HepG2 (cell line): ENCODE data around the gene ZSCAN31. TPM values are rescaled to one million over a fixed set of nuclear protein-coding genes. Genes with fewer than 3 reads are reported as not detected.

ENCODE experiments used
- ATAC-seq: fragments of 200-7000 bp; cut with Tn5 transposase; 3 replicates; pipeline ENCODE4 v1.9.1; 2020; ENCODE audit warnings: mild to moderate bottlenecking, moderate library complexity
- BruUV-seq: library from RNA; stranded (reverse); fragments of 400-500 nt; replicated peaks from 2 replicates; lab custom pipeline; 2021; lab: Mats Ljungman, UMichigan
- CTCF ChIA-PET: fragments of 300-600 bp; formaldehyde crosslinking; extraction: SDS; loops from one replicate; lab custom pipeline; 2021; ENCODE audit warnings: low total read pairs, inconsistent platforms, low intra/inter-chr PET ratio; lab: Yijun Ruan, JAX
- POLR2A ChIA-PET: fragments of 350-600 bp; sonication (Branson Sonifier 250); formaldehyde crosslinking; loops from one replicate; lab custom pipeline; 2020; ENCODE audit warnings: antibody characterized with exemption, inconsistent platforms; lab: Yijun Ruan, JAX
- DNase-seq: peaks from one replicate; pipeline ENCODE4 v3.0.0-alpha.2; 2015; ENCODE audit warnings: low spot score
- FAIRE-seq: peaks from 3 replicates; lab custom pipeline; 2011; peaks lifted over from hg19 to GRCh38; lab: Jason Lieb, UNC
- H2AFZ ChIP-seq: one replicate; pipeline ENCODE4 v1.6.1; 2011; ENCODE audit warnings: low read length, inconsistent platforms
- H3K27ac ChIP-seq: fragments of 300-600 bp; 3 replicates; pipeline ENCODE4 v1.8.0; 2011; ENCODE audit warnings: mixed run types, mild to moderate bottlenecking, mixed read lengths, low read length, inconsistent platforms; ENCODE audit not compliant: insufficient read depth; ENCODE audit errors: extremely low read length
- H3K27me3 ChIP-seq, 2 experiments: fragments of 200-600 bp in 1 of 2; 2 replicates in 1 of 2; 3 replicates in 1 of 2; pipeline versions ENCODE4 v1.6.0 to v1.8.0; 2011; ENCODE audit warnings: low read length in 2 of 2, mild to moderate bottlenecking in 2 of 2, moderate library complexity in 2 of 2, inconsistent platforms in 1 of 2; ENCODE audit not compliant: insufficient read depth in 2 of 2, control insufficient read depth in 1 of 2
- H3K36me3 ChIP-seq, 2 experiments: fragments of 200-600 bp in 1 of 2; replicated peaks in 1 of 2; 2 replicates in 1 of 2; 3 replicates in 1 of 2; pipeline versions ENCODE4 v1.5.1 to v1.8.0; 2011; ENCODE audit warnings: low read length in 2 of 2, inconsistent platforms in 1 of 2; ENCODE audit not compliant: insufficient read depth in 2 of 2, control insufficient read depth in 1 of 2
- H3K4me1 ChIP-seq: 2 replicates; pipeline ENCODE4 v1.5.1; 2012; ENCODE audit warnings: low read length, inconsistent platforms; ENCODE audit not compliant: insufficient read depth
- H3K4me2 ChIP-seq: 2 replicates; pipeline ENCODE4 v1.6.0; 2011; ENCODE audit warnings: low read depth, low read length, inconsistent platforms
- H3K4me3 ChIP-seq, 3 experiments: fragments of 200-600 bp in 1 of 3; sonication (generic), shearing (Covaris generic) in 1 of 3; replicated peaks in 1 of 3; 2 replicates each; pipeline ENCODE4 v1.5.1; 2011 to 2016; ENCODE audit warnings: low read length in 3 of 3, inconsistent platforms in 2 of 3, low read depth in 2 of 3, mild to moderate bottlenecking in 2 of 3, control low read depth in 1 of 3, mixed read lengths in 1 of 3; ENCODE audit not compliant: insufficient read depth in 1 of 3
- H3K79me2 ChIP-seq: one replicate; pipeline ENCODE4 v1.6.1; 2011; ENCODE audit warnings: low read length, inconsistent platforms; ENCODE audit not compliant: insufficient read depth
- H3K9ac ChIP-seq: 2 replicates; pipeline ENCODE4 v1.6.0; 2011; ENCODE audit warnings: mild to moderate bottlenecking, low read depth, low read length, inconsistent platforms; ENCODE audit not compliant: insufficient read depth
- H3K9me3 ChIP-seq: 2 replicates; pipeline ENCODE4 v1.5.1; 2012; ENCODE audit warnings: mild to moderate bottlenecking, low read length
- H4K20me1 ChIP-seq: 2 replicates; pipeline ENCODE4 v1.6.0; 2011; ENCODE audit warnings: inconsistent platforms, mild to moderate bottlenecking, low read length, moderate library complexity; ENCODE audit not compliant: insufficient read depth
- ATF7 ChIP-seq, 2 experiments: fragments of 450-650 bp in 1 of 2; sonication (generic) in 1 of 2; formaldehyde crosslinking in 1 of 2; IDR thresholded peaks; 2 replicates each; pipeline versions ENCODE4 v1.4.0 to v1.6.1; 2016 to 2020; ENCODE audit warnings: antibody characterized with exemption in 1 of 2, mild to moderate bottlenecking in 1 of 2, missing genetic modification reagents in 1 of 2
- CEBPB ChIP-seq: IDR thresholded peaks from 2 replicates; pipeline ENCODE4 v1.6.1; 2011; ENCODE audit warnings: low read depth, low read length, improper control_type of control experiment, borderline replicate concordance
- EP300 ChIP-seq, 3 experiments: sonication (generic) in 1 of 3; formaldehyde crosslinking in 1 of 3; IDR thresholded peaks; 2 replicates each; pipeline versions ENCODE4 v1.5.1 to v1.6.1; 2011 to 2020; ENCODE audit warnings: low read depth in 2 of 3, low read length in 2 of 3, borderline replicate concordance in 1 of 3, improper control_type of control experiment in 1 of 3, mild to moderate bottlenecking in 1 of 3, missing genetic modification reagents in 1 of 3, moderate library complexity in 1 of 3
- FOSL2 ChIP-seq: sonication (generic); formaldehyde crosslinking; IDR thresholded peaks from 2 replicates; pipeline ENCODE4 v1.4.0; 2020; ENCODE audit warnings: missing genetic modification reagents
- HCFC1 ChIP-seq: fragments of 150-350 bp; IDR thresholded peaks from 2 replicates; pipeline ENCODE4 v1.6.1; 2014; ENCODE audit warnings: low read depth, low read length
- HHEX ChIP-seq: IDR thresholded peaks from 2 replicates; pipeline ENCODE4 v1.6.1; 2016; ENCODE audit warnings: control low read depth
- HOXA5 ChIP-seq: sonication (generic); formaldehyde crosslinking; IDR thresholded peaks from 2 replicates; pipeline ENCODE4 v1.4.0; 2020; ENCODE audit warnings: missing genetic modification reagents
- SOX6 ChIP-seq, 2 experiments: fragments of 450-650 bp in 1 of 2; sonication (generic) in 1 of 2; formaldehyde crosslinking in 1 of 2; IDR thresholded peaks; 2 replicates each; pipeline versions ENCODE4 v1.4.0 to v1.6.1; 2017 to 2020; ENCODE audit warnings: antibody characterized with exemption in 1 of 2, mild to moderate bottlenecking in 1 of 2, missing genetic modification reagents in 1 of 2
- WGBS: methylation state at CpG from one replicate; pipeline ENCODE4 v1.1.6; 2017; ENCODE audit warnings: low lambda C conversion rate; 5-methylcytosine and 5-hydroxymethylcytosine counted together
- in situ Hi-C: cut with HindIII; loops from 2 replicates; pipeline ENCODE4 v1.10.0; 2017; ENCODE audit warnings: low pct_unique_long_range_greater_than_20kb; ENCODE audit not compliant: extremely low pct_ligation_motif_present
- intact Hi-C: fragments of 100-400 bp; cut with micrococcal nuclease; formaldehyde crosslinking; loops from one replicate; pipeline ENCODE4 v1.10.0; 2022; ENCODE audit not compliant: unreplicated experiment
- polyA plus RNA-seq, 8 experiments: library from polyadenylated mRNA; depleted of rRNA in 3 of 8; stranded (reverse) in 7 of 8; unstranded in 1 of 8; fragments of >200 nt; fragmentation: Illumina TruSeq in 4 of 8; extraction: Trizol in 4 of 8; gene quantifications; 2 replicates each; pipeline versions ENCODE4 v1.2.1 to v1.2.3, GENCODE V29; 2011 to 2016; ENCODE audit warnings: low read depth in 4 of 8, missing spikeins in 1 of 8, mixed read lengths in 1 of 8; ENCODE audit not compliant: insufficient read depth in 1 of 8
- total RNA-seq, 5 experiments: library from RNA; depleted of rRNA; stranded (reverse); fragments of >200 nt; fragmentation: Illumina TruSeq; extraction: Trizol; gene quantifications; 2 replicates each; pipeline ENCODE4 v1.2.3, GENCODE V29; 2016; ENCODE audit warnings: low read depth in 1 of 5
- TF ChIP-seq, protein P1 (sequence below), 2 experiments: fragments of 450-650 bp in 1 of 2; sonication (generic) in 1 of 2; formaldehyde crosslinking in 1 of 2; IDR thresholded peaks; 2 replicates each; pipeline versions ENCODE4 v1.6.1 to v1.8.0; 2016 to 2022; ENCODE audit warnings: antibody characterized with exemption in 1 of 2, mild to moderate bottlenecking in 1 of 2, missing genetic modification reagents in 1 of 2
- TF ChIP-seq, protein P2 (sequence below): sonication (generic); formaldehyde crosslinking; IDR thresholded peaks from 2 replicates; pipeline ENCODE4 v1.4.0; 2020; ENCODE audit warnings: missing genetic modification reagents

ZSCAN31 gene
- total and polyA plus RNA-seq, 2 of the 13 experiments (the other 11 are each of a cell fraction or from before 2014, with no cell fraction given), result 5.3 to 6.2 TPM

DNA sequence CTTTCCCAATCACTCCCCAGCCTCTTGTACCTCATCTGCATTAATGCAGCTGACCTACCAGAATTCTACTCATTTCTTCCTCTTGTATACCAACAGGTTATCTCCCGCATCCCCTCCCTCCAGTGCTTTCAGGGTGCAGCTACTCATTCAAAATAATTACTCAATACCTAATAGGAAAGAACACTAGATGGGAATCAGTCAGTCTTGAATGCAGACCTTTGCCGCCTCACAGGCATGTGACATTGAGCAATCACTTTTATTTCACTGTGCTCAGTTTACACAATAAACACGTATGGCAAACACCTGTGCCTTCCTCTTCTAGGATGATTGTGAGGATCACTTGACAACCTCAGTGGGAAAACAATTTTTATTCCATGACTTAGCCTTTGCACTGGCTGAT, 13.3 kb downstream of the ZSCAN31 start:
- H3K36me3 ChIP-seq, result peaks cover 4 to 16% of the 10 kb centered on the region in 2 experiments; a peak in 4 of 5 replicates
- H3K27me3 ChIP-seq, result no peaks in the 10 kb centered on the region
- no peak overlapping the region for H3K27ac ChIP-seq
- peak; percentile 12; the same call in 1 of the 3 replicates for ATAC-seq
- BruUV-seq, result no TSS peak
- in situ Hi-C loops (no loop called here), intact Hi-C loops (loop anchor here (5.0 kb wide), 2 partner anchors 40 to 55 kb away; partner anchors contain the start of genes PGBD1 and ZSCAN26)
- ChIA-PET POLR2A (interaction anchor here (1.9 to 4.1 kb wide), 2 partner anchors 13 to 56 kb away, joined by 17 to 108 read pairs; partner anchors contain the start of genes ZSCAN26 and ZSCAN31), CTCF (no interaction called here)
- no peaks in the 10 kb centered on the region for H3K79me2 ChIP-seq
- H3K4me3 ChIP-seq, result no peak overlapping the region
- FAIRE-seq, result peak; percentile 65
- H4K20me1 ChIP-seq, result no peaks in the 10 kb centered on the region
- 15% methylated on average over 3 of the region's 3 CpGs for WGBS
- H2AFZ ChIP-seq, result no peak overlapping the region
- H3K4me2 ChIP-seq, result peak overlapping the region; percentile 36
- DNase-seq, result peak; percentile 62
- H3K9ac ChIP-seq, result no peak overlapping the region
- peaks cover 8% of the 10 kb centered on the region; the same call in 1 of the 2 replicates for H3K9me3 ChIP-seq
- H3K4me1 ChIP-seq, result peaks cover 36% of the 10 kb centered on the region
- no peak for TF ChIP-seq HCFC1
- peak; percentile 91 for TF ChIP-seq CEBPB
- peak in 1 of 2 experiments; percentile 59; a peak in 2 of 4 replicates for TF ChIP-seq EP300 (IDR thresholded peaks at IDR 0.05; ENCODE audit: low read depth in 2 of 2, low read length in 2 of 2)
- no peak for TF ChIP-seq EP300 (CRISPR knock-in tag; IDR thresholded peaks at IDR 0.05; ENCODE audit: borderline replicate concordance)
- no peak for TF ChIP-seq SOX6 (IDR thresholded peaks at IDR 0.05)
- peak; percentile 89 for TF ChIP-seq SOX6 (CRISPR knock-in tag; IDR thresholded peaks at IDR 0.05)
- TF ChIP-seq, protein P1, sequence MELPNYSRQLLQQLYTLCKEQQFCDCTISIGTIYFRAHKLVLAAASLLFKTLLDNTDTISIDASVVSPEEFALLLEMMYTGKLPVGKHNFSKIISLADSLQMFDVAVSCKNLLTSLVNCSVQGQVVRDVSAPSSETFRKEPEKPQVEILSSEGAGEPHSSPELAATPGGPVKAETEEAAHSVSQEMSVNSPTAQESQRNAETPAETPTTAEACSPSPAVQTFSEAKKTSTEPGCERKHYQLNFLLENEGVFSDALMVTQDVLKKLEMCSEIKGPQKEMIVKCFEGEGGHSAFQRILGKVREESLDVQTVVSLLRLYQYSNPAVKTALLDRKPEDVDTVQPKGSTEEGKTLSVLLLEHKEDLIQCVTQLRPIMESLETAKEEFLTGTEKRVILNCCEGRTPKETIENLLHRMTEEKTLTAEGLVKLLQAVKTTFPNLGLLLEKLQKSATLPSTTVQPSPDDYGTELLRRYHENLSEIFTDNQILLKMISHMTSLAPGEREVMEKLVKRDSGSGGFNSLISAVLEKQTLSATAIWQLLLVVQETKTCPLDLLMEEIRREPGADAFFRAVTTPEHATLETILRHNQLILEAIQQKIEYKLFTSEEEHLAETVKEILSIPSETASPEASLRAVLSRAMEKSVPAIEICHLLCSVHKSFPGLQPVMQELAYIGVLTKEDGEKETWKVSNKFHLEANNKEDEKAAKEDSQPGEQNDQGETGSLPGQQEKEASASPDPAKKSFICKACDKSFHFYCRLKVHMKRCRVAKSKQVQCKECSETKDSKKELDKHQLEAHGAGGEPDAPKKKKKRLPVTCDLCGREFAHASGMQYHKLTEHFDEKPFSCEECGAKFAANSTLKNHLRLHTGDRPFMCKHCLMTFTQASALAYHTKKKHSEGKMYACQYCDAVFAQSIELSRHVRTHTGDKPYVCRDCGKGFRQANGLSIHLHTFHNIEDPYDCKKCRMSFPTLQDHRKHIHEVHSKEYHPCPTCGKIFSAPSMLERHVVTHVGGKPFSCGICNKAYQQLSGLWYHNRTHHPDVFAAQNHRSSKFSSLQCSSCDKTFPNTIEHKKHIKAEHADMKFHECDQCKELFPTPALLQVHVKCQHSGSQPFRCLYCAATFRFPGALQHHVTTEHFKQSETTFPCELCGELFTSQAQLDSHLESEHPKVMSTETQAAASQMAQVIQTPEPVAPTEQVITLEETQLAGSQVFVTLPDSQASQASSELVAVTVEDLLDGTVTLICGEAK (IDR thresholded peaks at IDR 0.05), result no peak
- TF ChIP-seq, protein P1 (CRISPR knock-in tag; IDR thresholded peaks at IDR 0.05), result no peak
- TF ChIP-seq HHEX, result no peak
- no peak for TF ChIP-seq ATF7 (IDR thresholded peaks at IDR 0.05)
- TF ChIP-seq ATF7 (CRISPR knock-in tag; IDR thresholded peaks at IDR 0.05), result no peak
- peak; percentile 69; the same call in 1 of the 2 replicates for TF ChIP-seq HOXA5 (CRISPR knock-in tag)
- TF ChIP-seq, protein P2, sequence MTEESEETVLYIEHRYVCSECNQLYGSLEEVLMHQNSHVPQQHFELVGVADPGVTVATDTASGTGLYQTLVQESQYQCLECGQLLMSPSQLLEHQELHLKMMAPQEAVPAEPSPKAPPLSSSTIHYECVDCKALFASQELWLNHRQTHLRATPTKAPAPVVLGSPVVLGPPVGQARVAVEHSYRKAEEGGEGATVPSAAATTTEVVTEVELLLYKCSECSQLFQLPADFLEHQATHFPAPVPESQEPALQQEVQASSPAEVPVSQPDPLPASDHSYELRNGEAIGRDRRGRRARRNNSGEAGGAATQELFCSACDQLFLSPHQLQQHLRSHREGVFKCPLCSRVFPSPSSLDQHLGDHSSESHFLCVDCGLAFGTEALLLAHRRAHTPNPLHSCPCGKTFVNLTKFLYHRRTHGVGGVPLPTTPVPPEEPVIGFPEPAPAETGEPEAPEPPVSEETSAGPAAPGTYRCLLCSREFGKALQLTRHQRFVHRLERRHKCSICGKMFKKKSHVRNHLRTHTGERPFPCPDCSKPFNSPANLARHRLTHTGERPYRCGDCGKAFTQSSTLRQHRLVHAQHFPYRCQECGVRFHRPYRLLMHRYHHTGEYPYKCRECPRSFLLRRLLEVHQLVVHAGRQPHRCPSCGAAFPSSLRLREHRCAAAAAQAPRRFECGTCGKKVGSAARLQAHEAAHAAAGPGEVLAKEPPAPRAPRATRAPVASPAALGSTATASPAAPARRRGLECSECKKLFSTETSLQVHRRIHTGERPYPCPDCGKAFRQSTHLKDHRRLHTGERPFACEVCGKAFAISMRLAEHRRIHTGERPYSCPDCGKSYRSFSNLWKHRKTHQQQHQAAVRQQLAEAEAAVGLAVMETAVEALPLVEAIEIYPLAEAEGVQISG (CRISPR knock-in tag), result peak; percentile 31; the same call in 1 of the 2 replicates
- TF ChIP-seq FOSL2, result peak; percentile 53
